Stimulated activated CD8-positive, alpha-beta memory T cell treated with anti-CD3 and anti-CD28 coated beads, Interleukin-2, amount 100 ng/mL, for 1 hour (primary cell): Measurements from ENCODE around the gene KRTAP5-2.
"Not testable (repeated sequence)": the region's sequence is repeated elsewhere in the genome, so short reads cannot be mapped to it uniquely, and the experiment has no call there.

Experiments
- DNase-seq, 2 donors: peaks; one replicate each; pipeline ENCODE4 v3.0.0-alpha.2; 2020; ENCODE audit warnings: low read depth in 2 of 2

Gene KRTAP5-2

GRCh38 chr11:1628506-1629325 lies 30.6 kb upstream of the KRTAP5-2 start:
- peak; percentile 14 to 40 for DNase-seq

GRCh38 chr11:1625541-1625940 lies 27.4 kb upstream of the KRTAP5-2 start:
- no peak for DNase-seq

DNA sequence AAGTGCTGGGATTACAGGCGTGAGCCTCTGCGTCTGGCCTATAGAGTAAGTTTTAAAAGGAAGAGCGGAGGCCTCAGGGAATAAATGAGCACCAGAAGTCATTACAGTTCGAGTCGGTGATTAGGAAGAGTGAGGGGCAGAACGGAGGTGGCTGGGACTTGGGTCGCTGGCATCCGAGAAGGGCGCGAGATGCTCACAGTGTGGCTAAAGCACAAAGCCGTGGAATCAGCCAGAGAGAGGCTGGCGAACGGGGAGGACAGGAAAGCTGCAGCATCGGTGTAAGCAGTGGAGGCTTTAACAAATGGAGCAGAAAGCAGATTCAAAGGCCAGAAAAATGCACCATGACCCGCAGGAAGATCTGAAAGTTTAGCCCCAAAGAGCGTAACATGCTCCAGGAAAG lies 26.5 kb upstream of the KRTAP5-2 start:
- no peak for DNase-seq

- no peak for DNase-seq
Observed at GRCh38 chr11:1623716-1624115, 25.6 kb upstream of the KRTAP5-2 start.

DNA sequence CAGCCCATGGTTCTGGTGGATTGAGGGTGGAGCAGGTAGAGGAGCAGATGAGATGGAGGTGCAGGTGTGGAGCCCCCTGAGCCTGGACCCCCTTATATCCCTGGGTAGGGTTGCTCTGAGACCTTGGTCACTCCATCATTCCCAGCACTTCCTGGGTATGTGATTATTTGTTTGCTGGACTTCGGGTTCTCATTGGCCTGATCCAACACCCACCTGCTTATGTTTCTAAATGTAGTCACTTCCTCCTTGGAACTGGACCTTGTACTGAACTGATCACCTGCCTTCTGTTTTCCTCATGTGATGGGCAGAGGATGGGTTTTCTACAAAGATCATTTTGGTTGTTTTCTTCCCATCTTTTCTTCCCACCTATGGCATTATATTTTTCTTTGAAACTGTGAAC lies 24.0 kb upstream of the KRTAP5-2 start, which contains the start of gene KRTAP5-4:
Gene KRTAP5-4 (minus strand): TSS at position 53 of the 400 bp plus-strand sequence. CDS start 45 bp downstream, at position 8.
- DNase-seq = no peak

- DNase-seq = no peak
Observed at GRCh38 chr11:1619449-1619848, 21.4 kb upstream of the KRTAP5-2 start.

DNA sequence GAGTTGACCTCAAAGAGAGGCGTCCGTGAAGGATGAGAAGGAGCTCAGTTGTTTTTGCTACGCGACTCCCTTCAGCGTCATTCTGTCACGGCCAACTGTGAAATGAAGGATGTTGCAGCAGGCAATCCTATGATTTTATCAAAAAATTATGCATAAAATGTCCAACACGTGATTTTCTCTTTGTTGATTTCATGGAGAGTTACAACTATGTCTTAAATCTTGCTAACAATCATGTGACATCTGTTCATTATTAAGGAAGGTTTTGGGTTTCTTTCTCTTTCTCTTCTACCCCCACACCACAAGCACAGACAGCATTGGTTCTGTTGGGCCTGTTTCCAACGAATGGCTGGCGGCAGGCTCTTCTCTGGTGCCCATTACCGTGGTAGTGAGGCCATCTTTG lies 20.1 kb upstream of the KRTAP5-2 start:
- DNase-seq = no peak

DNA sequence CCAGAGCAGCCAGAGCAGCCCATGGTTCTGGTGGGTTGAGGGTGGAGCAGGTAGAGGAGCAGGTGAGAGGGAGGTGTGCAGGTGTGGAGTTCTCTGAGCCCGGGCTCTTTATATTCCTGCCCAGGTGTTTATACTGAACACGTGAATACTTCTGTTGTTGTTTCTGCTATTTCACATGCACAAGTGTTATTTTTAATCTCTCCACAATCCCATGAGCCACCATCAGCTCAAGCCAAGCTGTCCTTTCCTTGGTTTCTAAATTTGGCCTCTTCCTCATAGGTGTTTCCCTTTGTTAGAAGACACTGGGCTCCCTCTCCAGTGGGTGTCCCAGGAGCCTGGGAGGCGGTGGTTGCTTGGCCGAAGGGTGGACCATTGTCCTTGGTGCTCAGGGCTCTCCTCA lies 10.3 kb upstream of the KRTAP5-2 start, which contains the start of gene KRTAP5-3:
Gene KRTAP5-3 (minus strand): TSS at position 101 of the 400 bp plus-strand sequence. CDS start 78 bp downstream, at position 23.
- DNase-seq = no peak

DNA sequence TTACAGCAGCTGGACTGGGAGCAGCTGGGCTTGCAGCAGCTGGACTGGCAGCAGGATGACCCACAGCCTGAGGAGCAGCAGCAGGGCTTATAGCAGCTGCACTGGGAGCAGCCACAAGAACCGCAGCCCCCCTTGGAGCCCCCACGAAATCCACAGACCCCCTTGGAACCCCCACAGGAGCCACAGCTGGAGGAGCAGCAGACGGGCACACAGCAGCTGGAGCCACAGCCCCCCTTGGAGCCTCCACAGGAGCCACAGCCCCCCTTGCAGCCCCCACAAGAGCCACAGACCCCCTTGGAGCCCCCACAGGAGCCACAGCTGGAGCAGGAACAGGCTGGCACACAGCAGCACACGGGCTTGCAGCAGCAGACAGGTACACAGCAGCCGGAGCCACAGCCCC lies 9.8 kb upstream of the KRTAP5-2 start:
- not testable (repeated sequence) for DNase-seq

- not testable (repeated sequence) for DNase-seq
Observed at GRCh38 chr11:1607156-1607845, 9.2 kb upstream of the KRTAP5-2 start.

GRCh38 chr11:1605923-1606322 lies 7.8 kb upstream of the KRTAP5-2 start:
- DNase-seq = not testable (repeated sequence)

DNA sequence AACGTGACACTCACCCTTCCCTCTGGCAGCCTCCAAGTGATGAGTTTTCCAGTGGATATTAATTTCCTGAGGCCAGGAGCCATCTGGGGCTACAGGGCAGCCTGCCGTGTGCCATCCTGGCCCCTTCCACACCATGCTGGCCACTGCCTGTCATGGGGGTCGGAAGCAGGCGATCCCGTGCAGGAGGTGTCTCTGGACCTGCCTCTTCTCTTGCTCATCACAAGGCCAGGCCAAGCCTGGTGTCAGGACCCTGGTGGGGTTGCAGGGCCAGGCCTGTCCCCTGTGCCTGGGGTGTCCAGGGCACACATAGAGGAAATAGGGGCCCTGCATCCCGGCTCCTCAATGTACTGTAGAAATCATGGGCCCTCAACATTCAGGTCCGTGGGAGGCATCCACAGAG lies 6.6 kb upstream of the KRTAP5-2 start:
- DNase-seq = no peak

GRCh38 chr11:1604181-1604580 lies 6.1 kb upstream of the KRTAP5-2 start:
- DNase-seq = no peak

DNA sequence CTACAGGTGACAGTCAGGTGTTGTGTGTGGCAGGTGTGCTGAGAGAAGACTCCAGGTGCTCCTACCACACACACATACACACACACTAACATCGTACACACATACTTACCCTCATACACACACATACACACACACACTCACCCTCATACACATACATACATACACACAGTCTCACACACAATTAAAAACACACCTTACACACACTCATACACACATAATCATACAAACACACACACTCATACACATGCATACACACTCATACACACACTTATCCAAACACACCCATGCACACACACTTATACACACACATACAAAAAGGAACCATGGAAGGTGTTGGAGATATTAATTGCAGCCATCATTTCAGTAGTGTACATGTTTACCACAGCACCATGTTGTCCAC lies 5.5 kb upstream of the KRTAP5-2 start:
- no peak for DNase-seq

- DNase-seq = not testable (repeated sequence)
Observed at GRCh38 chr11:1601663-1602062, 3.6 kb upstream of the KRTAP5-2 start.

DNA sequence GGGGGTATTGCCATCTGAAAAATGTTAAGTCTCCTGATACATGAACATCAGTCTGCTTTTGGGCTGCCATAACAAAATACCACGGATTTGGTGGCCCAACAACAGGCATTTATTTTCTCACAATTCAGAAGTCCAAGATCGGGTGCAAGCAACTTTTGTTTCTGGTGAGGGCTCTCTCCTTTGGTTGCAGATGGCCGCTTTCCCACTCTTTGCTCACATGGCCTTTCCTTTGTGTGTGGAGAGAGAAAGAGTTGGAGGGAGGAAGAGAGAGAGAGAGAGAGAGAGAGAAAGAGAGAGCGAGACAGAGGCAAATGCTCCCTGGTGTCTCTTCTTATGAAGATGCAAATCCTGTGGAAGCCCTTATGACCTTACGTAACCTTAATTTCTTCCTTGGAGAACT lies 2.5 kb upstream of the KRTAP5-2 start:
- no peak for DNase-seq

DNA sequence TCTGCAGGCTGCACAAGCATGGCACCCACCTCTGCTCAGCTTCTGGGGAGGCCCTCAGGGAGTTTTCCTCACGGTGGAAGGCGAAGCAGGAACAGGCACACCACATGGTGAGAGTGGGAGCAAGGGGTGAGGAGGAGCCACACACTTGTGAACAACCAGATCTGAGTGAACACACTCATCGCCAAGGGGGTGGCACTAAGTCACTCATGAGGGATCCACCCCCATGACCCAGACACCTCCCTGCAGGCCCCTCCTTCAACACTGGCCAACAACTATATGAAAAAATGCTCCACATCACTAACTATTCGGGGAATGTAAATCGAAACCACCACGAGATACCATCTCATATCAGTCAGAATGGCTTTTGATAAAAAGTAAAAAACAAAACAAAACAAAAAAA lies 722 bp upstream of the KRTAP5-2 start:
- no peak for DNase-seq

DNA sequence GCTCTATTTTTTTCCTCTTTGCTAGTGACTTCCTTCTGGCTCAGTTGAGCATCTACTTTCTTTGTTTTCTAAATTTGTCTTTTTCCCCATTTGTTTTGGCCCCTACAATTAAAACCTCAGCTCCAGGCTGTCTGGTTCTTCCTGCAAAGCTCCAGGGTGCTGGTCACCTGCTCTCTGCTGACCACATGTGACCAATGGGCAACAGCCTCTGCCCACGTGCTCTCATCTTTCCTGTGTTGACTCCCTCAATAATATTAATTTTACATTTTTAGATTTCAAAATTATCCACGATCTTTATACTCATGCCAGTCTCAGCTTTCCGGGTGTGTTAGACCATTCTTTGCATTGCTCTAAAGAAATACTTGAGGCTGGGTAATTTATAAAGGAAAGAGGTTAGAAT lies 312 bp upstream of the KRTAP5-2 start:
- not testable (repeated sequence) for DNase-seq

- no peak for DNase-seq
Observed at GRCh38 chr11:1597331-1597993, 632 bp downstream of the KRTAP5-2 start.

GRCh38 chr11:1596576-1597121 lies 1.4 kb downstream of the KRTAP5-2 start:
- DNase-seq = not testable (repeated sequence)

DNA sequence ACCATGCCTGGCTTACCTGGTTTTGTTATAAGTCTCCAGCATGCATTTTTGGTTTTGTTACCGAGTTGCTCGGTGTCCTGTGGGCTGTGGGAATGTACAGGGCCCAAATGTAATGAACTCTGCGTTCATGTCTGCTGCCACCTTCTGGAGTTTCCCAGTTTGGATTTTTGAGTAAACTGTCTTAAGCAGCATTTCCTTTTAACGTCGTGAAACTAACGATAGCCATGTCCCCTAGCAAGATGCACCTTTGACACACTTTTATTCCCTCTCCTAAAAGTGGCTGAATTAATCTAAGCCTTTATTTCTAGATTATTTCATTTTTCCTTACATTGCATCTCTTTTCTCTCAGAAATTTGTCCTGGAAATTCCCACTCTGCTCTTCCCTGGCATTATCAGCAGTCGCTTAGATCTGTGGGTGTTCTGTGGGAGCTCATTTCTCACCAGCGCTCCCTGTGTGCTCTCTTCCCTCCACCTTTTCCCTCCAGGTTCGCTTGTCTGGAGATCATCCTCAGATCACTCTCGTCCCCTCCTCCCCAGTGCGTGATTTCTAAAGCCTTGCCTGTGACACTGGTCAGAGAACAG lies 2.0 kb downstream of the KRTAP5-2 start:
- not testable (repeated sequence) for DNase-seq

DNA sequence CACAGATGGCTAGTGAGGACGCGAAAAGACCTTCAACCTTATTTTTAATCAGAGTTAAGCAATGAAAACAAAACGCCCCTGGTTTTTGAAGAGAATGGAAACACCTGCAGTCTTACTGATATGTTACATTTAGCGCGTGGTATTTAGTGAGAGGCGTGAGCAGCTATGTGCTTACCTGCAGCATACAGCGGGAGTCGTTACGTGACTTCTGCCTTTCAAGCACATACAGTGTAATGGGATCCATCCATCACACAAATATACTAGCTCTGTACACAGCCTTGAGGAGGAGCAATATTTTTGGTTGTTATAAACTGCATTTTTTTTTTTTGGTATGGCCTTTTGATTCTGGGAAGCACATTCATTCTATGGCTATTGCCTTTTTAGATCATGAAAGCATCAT lies 5.5 kb downstream of the KRTAP5-2 start:
- DNase-seq = no peak
